NCI-H526 treated with DMSO at 0.1 percent for 48 hours (cell line): ENCODE results near the gene LRP1.

Experiments
- DNase-seq: peaks from one replicate; lab custom pipeline; 2025; lab: John Stamatoyannopoulos, UW

LRP1 gene

GRCh38 chr12:57138526-57139272 lies 10.4 kb downstream of the LRP1 start:
- DNase-seq: no peak

- no peak for DNase-seq
Observed at GRCh38 chr12:57139796-57140649, 11.7 kb downstream of the LRP1 start.

- no peak for DNase-seq
Observed at GRCh38 chr12:57141249-57141648, 13.0 kb downstream of the LRP1 start.

- no peak for DNase-seq
Observed at GRCh38 chr12:57142121-57142520, 13.8 kb downstream of the LRP1 start.

- DNase-seq: no peak
Observed at GRCh38 chr12:57142727-57143126, 14.4 kb downstream of the LRP1 start.

- DNase-seq: no peak
Observed at GRCh38 chr12:57143454-57143853, 15.2 kb downstream of the LRP1 start.

- DNase-seq: no peak
Observed at GRCh38 chr12:57145460-57146059, 17.3 kb downstream of the LRP1 start.

- DNase-seq: no peak
Observed at GRCh38 chr12:57146092-57146491, 17.8 kb downstream of the LRP1 start.

- DNase-seq: no peak
Observed at GRCh38 chr12:57146961-57147944, 19.0 kb downstream of the LRP1 start, which contains the start of gene LRP1-AS. LRP1-AS (minus strand) TSS chr12:57147619.

- no peak for DNase-seq
Observed at GRCh38 chr12:57148469-57149244, 20.4 kb downstream of the LRP1 start.

GRCh38 chr12:57149245-57149900 lies 21.1 kb downstream of the LRP1 start:
- DNase-seq: no peak

- no peak for DNase-seq
Observed at GRCh38 chr12:57150400-57151000, 22.2 kb downstream of the LRP1 start.

- no peak for DNase-seq
Observed at GRCh38 chr12:57151741-57152630, 23.7 kb downstream of the LRP1 start.

- no peak for DNase-seq
Observed at GRCh38 chr12:57152639-57153038, 24.4 kb downstream of the LRP1 start.

GRCh38 chr12:57153415-57153997 lies 25.2 kb downstream of the LRP1 start:
- no peak for DNase-seq

- DNase-seq: no peak
Observed at GRCh38 chr12:57154076-57154475, 25.8 kb downstream of the LRP1 start.

GRCh38 chr12:57154804-57155434 lies 26.6 kb downstream of the LRP1 start:
- peak; percentile 11 for DNase-seq
